ENCODE measurements around the gene OLA1. TPM values are rescaled to one million over a fixed set of nuclear protein-coding genes. Genes with fewer than 3 reads are reported as not detected.

The OLA1 gene
- polyA plus RNA-seq, 1 donor (not counting 4 experiments of a cell fraction or from before 2014, with no cell fraction given) = 217 TPM

DNA sequence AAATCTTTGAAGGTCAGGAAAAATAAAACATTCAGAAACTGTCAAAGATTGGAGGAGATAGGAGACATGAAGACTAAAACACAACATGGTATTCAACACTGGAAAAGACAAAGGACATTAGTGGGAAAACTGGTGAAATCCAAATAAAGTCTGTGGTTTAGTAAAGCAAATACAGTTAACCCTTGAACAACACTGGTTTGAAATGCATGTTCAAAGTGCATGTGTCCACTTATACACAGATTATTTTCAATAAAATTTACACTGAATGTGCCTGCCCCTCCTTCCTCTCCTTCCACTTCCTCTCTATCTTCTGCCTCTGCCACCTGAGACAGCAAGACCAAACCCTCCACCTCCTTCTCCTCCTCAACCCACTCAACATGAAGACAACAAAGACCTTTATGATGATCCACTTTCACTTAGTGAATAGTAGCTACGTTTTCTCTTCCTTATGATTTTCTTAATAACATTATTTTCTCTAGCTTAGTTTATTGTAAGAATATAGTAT lies 14.5 kb downstream of the OLA1 start:
- peaks cover 89% of the 10 kb centered on the region for H3K79me2 ChIP-seq (ENCODE audit: control insufficient read depth, insufficient read depth, low read length)
- H3K9me3 ChIP-seq (ENCODE audit: control insufficient read depth, low read depth, low read length) = no peaks in the 10 kb centered on the region
- FAIRE-seq (no peak), DNase-seq (ENCODE audit: low read depth, low spot score) (no peak)
- H2AFZ ChIP-seq (ENCODE audit: control insufficient read depth, low read length) = no peak overlapping the region
- H3K27me3 ChIP-seq (ENCODE audit: control insufficient read depth, extremely low read depth, insufficient read depth, low read length) = no peaks in the 10 kb centered on the region
- peaks cover 16% of the 10 kb centered on the region for H3K4me1 ChIP-seq (ENCODE audit: control insufficient read depth, extremely low read depth, insufficient read depth, low read length)
- no peak overlapping the region for H3K9ac ChIP-seq (ENCODE audit: control insufficient read depth, extremely low read depth, insufficient read depth, low read length)
- dilution Hi-C loops (cut with MboI; ENCODE audit: extremely low pct_ligation_motif_present, low sequenced_read_pairs) = no loop called here
- no peak overlapping the region for H3K27ac ChIP-seq (ENCODE audit: control insufficient read depth, insufficient read depth, low read length)
- no peak overlapping the region for H3K4me2 ChIP-seq (ENCODE audit: control insufficient read depth, extremely low read depth, insufficient read depth, low read depth, low read length)
- H3K9me1 ChIP-seq (ENCODE audit: control insufficient read depth, extremely low read depth, insufficient read depth, low read length) = peaks cover 3% of the 10 kb centered on the region
- H3K4me3 ChIP-seq (ENCODE audit: control insufficient read depth in 2 of 3, extremely low read depth in 1 of 3, insufficient read depth in 2 of 3, low read depth in 1 of 3, low read length in 3 of 3) = no peak overlapping the region
- TF ChIP-seq EZH2 (IDR thresholded peaks at IDR 0.05; ENCODE audit: low read length) = no peak
- TF ChIP-seq, protein P1, sequence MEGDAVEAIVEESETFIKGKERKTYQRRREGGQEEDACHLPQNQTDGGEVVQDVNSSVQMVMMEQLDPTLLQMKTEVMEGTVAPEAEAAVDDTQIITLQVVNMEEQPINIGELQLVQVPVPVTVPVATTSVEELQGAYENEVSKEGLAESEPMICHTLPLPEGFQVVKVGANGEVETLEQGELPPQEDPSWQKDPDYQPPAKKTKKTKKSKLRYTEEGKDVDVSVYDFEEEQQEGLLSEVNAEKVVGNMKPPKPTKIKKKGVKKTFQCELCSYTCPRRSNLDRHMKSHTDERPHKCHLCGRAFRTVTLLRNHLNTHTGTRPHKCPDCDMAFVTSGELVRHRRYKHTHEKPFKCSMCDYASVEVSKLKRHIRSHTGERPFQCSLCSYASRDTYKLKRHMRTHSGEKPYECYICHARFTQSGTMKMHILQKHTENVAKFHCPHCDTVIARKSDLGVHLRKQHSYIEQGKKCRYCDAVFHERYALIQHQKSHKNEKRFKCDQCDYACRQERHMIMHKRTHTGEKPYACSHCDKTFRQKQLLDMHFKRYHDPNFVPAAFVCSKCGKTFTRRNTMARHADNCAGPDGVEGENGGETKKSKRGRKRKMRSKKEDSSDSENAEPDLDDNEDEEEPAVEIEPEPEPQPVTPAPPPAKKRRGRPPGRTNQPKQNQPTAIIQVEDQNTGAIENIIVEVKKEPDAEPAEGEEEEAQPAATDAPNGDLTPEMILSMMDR (optimal IDR thresholded peaks at IDR 0.05 in 1 of 3, IDR thresholded peaks at IDR 0.05 in 1 of 3, conservative IDR thresholded peaks at IDR 0.05 in 1 of 3; ENCODE audit: extremely low read depth in 1 of 3, insufficient read depth in 2 of 3, low read length in 3 of 3) = no peak
- peaks cover 4% of the 10 kb centered on the region for H4K20me1 ChIP-seq (ENCODE audit: control insufficient read depth, extremely low read depth, insufficient read depth, low read length)
- H3K36me3 ChIP-seq (ENCODE audit: control insufficient read depth in 2 of 2, extremely low read depth in 1 of 2, insufficient read depth in 2 of 2, low read length in 2 of 2) = peaks cover 0 to 1% of the 10 kb centered on the region in 2 experiments

DNA sequence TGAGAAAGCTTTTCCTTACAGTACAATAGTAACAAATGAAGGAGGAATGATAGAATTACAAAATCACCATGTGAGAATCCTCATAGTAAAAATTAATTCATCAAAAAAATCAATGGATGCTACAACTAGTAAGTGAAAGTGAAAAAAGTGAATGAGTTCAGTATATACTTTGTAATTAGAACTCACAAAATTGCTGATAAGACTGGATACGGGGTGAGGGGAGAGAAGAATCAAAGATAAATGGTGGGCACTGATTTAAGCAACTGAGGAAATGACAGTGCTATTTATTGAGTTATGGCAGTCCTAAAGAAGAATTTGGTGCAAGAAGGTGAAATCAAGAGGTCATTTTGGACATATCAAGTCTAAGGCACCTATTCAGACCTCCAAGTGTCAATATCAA lies 20.6 kb downstream of the OLA1 start:
- DNase-seq (ENCODE audit: low read depth, low spot score) (no peak), FAIRE-seq (no peak)
- TF ChIP-seq EZH2 (IDR thresholded peaks at IDR 0.05; ENCODE audit: low read length) = no peak
- TF ChIP-seq, protein P1 (optimal IDR thresholded peaks at IDR 0.05 in 1 of 3, IDR thresholded peaks at IDR 0.05 in 1 of 3, conservative IDR thresholded peaks at IDR 0.05 in 1 of 3; ENCODE audit: extremely low read depth in 1 of 3, insufficient read depth in 2 of 3, low read length in 3 of 3) = no peak
- H3K4me3 ChIP-seq (ENCODE audit: control insufficient read depth in 2 of 3, extremely low read depth in 1 of 3, insufficient read depth in 2 of 3, low read depth in 1 of 3, low read length in 3 of 3) = no peak overlapping the region
- peaks cover 4% of the 10 kb centered on the region for H4K20me1 ChIP-seq (ENCODE audit: control insufficient read depth, extremely low read depth, insufficient read depth, low read length)
- no peaks in the 10 kb centered on the region for H3K9me1 ChIP-seq (ENCODE audit: control insufficient read depth, extremely low read depth, insufficient read depth, low read length)
- dilution Hi-C loops (cut with MboI; ENCODE audit: extremely low pct_ligation_motif_present, low sequenced_read_pairs) = no loop called here
- no peak overlapping the region for H2AFZ ChIP-seq (ENCODE audit: control insufficient read depth, low read length)
- no peak overlapping the region for H3K27ac ChIP-seq (ENCODE audit: control insufficient read depth, insufficient read depth, low read length)
- H3K36me3 ChIP-seq (ENCODE audit: control insufficient read depth in 2 of 2, extremely low read depth in 1 of 2, insufficient read depth in 2 of 2, low read length in 2 of 2) = peaks cover 0 to 9% of the 10 kb centered on the region in 2 experiments
- H3K27me3 ChIP-seq (ENCODE audit: control insufficient read depth, extremely low read depth, insufficient read depth, low read length) = no peaks in the 10 kb centered on the region
- H3K9me3 ChIP-seq (ENCODE audit: control insufficient read depth, low read depth, low read length) = no peaks in the 10 kb centered on the region
- no peak overlapping the region for H3K4me2 ChIP-seq (ENCODE audit: control insufficient read depth, extremely low read depth, insufficient read depth, low read depth, low read length)
- H3K4me1 ChIP-seq (ENCODE audit: control insufficient read depth, extremely low read depth, insufficient read depth, low read length) = peaks cover 2% of the 10 kb centered on the region
- H3K79me2 ChIP-seq (ENCODE audit: control insufficient read depth, insufficient read depth, low read length) = peaks cover 49% of the 10 kb centered on the region
- no peak overlapping the region for H3K9ac ChIP-seq (ENCODE audit: control insufficient read depth, extremely low read depth, insufficient read depth, low read length)

All from keratinocyte (primary cell).